GM12878 (cell line): ENCODE measurements around the gene NINJ1.

ENCODE experiments used
- BCL3 ChIP-seq: IDR thresholded peaks from 2 replicates; pipeline ENCODE4 v1.6.1; 2011; ENCODE audit warnings: borderline replicate concordance, low read depth, mild to moderate bottlenecking, moderate library complexity, low read length; ENCODE audit not compliant: insufficient read depth, poor library complexity, severe bottlenecking
- CHD1 ChIP-seq: IDR thresholded peaks from 2 replicates; pipeline ENCODE4 v1.6.1; 2012; ENCODE audit warnings: low read depth, low read length, improper control_type of control experiment
- GATAD2B ChIP-seq: fragments of 450-650 bp; conservative IDR thresholded peaks from 2 replicates; pipeline ENCODE4 v1.6.1; 2017; ENCODE audit warnings: low read depth, mild to moderate bottlenecking, moderate library complexity
- KLF5 ChIP-seq: fragments of 450-650 bp; IDR thresholded peaks from 2 replicates; pipeline ENCODE4 v1.6.1; 2014; ENCODE audit warnings: mild to moderate bottlenecking; ENCODE audit not compliant: partially characterized antibody
- MEF2A ChIP-seq: IDR thresholded peaks from 2 replicates; pipeline ENCODE4 v1.6.1; 2011; ENCODE audit warnings: low read depth, mild to moderate bottlenecking, low read length, moderate library complexity; ENCODE audit not compliant: insufficient read depth
- MTA3 ChIP-seq: IDR thresholded peaks from 2 replicates; pipeline ENCODE4 v1.6.1; 2012; ENCODE audit warnings: low read length, inconsistent platforms, borderline replicate concordance
- PAX8 ChIP-seq: fragments of 450-650 bp; IDR thresholded peaks from 2 replicates; pipeline ENCODE4 v1.6.1; 2017; ENCODE audit warnings: mild to moderate bottlenecking, moderate library complexity
- POLR2A ChIP-seq: IDR thresholded peaks from 2 replicates; pipeline ENCODE4 v1.6.1; 2011; ENCODE audit warnings: low read depth, mild to moderate bottlenecking, low read length
- POLR2AphosphoS5 ChIP-seq: IDR thresholded peaks from 2 replicates; pipeline ENCODE4 v1.6.1; 2011; ENCODE audit warnings: mild to moderate bottlenecking, low read length, inconsistent platforms
- SP1 ChIP-seq: IDR thresholded peaks from one replicate; pipeline ENCODE4 v1.6.1; 2011; ENCODE audit warnings: low read depth, low read length
- ZBTB33 ChIP-seq: fragments of 450-650 bp; IDR thresholded peaks from 2 replicates; pipeline ENCODE4 v1.6.1; 2017; ENCODE audit warnings: mild to moderate bottlenecking
- TF ChIP-seq, protein P1 (sequence below): fragments of 450-650 bp; IDR thresholded peaks from 2 replicates; pipeline ENCODE4 v1.6.1; 2014; ENCODE audit warnings: mild to moderate bottlenecking

DNA sequence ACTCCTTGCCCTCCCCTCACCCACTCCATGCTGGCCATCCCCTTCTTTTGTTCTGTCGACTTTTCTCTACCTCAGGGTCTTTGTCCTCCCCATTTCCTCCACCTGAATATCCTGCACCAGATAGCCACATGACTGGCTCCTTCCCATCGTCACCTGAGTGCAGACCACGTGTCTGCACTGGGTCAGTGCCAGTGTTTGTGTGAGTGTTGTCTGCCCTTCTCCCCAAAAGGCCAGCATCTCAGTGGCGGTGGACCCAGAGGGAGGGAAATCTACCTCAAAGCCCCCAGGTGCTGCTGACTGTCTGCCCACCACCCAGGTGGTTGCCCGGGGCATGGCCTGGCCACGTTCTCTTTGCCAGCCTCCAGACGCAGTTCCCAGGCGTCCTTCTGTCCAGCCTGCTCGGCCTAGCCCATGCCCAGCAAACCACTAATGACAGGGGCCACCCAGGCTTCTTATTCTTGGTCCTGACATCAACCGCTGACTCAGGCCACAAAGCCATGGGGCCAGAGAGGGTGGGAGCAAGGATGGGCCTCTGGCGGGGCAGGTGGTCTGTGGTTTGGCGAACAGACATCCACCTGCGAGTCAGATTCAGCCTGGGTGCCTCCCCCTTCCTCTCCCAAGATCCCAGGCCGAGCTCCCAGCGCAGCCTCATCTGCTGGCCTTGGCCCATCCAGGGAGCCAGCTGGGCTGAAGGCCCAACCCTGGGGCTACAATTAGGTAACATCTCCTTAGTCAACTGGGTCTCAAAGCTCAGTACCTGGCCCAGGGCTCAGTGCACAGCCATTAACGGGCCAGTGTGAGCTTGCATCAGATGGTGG, 5.5 kb upstream of the NINJ1 start:
- TF ChIP-seq, protein P1, sequence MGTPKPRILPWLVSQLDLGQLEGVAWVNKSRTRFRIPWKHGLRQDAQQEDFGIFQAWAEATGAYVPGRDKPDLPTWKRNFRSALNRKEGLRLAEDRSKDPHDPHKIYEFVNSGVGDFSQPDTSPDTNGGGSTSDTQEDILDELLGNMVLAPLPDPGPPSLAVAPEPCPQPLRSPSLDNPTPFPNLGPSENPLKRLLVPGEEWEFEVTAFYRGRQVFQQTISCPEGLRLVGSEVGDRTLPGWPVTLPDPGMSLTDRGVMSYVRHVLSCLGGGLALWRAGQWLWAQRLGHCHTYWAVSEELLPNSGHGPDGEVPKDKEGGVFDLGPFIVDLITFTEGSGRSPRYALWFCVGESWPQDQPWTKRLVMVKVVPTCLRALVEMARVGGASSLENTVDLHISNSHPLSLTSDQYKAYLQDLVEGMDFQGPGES: no peak
- TF ChIP-seq BCL3: no peak
- TF ChIP-seq ZBTB33: no peak
- TF ChIP-seq MTA3: no peak
- no peak for TF ChIP-seq CHD1
- no peak for TF ChIP-seq SP1
- TF ChIP-seq PAX8: no peak
- TF ChIP-seq GATAD2B: no peak
- TF ChIP-seq POLR2A: no peak
- no peak for TF ChIP-seq POLR2AphosphoS5
- TF ChIP-seq KLF5: no peak
- TF ChIP-seq MEF2A: no peak
